Esophagus squamous epithelium (tissue), 5 donors: ENCODE data around the gene CRTAC1. TPM values are rescaled to one million over a fixed set of nuclear protein-coding genes. Genes with fewer than 3 reads are reported as not detected.

Source experiments
- DNase-seq: peaks from one replicate; lab custom pipeline; 2025; lab: John Stamatoyannopoulos, UW
- H3K27ac ChIP-seq, 4 donors: fragments of 200-600 bp; sonication (generic); one replicate each; pipeline ENCODE4 v1.5.1; 2016 to 2019; ENCODE audit warnings: mild to moderate bottlenecking in 1 of 4
- H3K27me3 ChIP-seq, 4 donors: fragments of 200-600 bp; sonication (generic); 1 replicate in 3 of 4; 2 replicates in 1 of 4; pipeline versions ENCODE4 v1.5.1 to v1.6.0; 2017 to 2021; ENCODE audit warnings: antibody characterized with exemption in 1 of 4
- H3K36me3 ChIP-seq, 3 donors: fragments of 200-600 bp; sonication (generic); one replicate each; pipeline ENCODE4 v1.5.1; 2016 to 2019
- H3K4me1 ChIP-seq, 3 donors: fragments of 200-600 bp; sonication (generic); one replicate each; pipeline ENCODE4 v1.5.1; 2017 to 2019
- H3K4me3 ChIP-seq, 4 donors: fragments of 200-600 bp; sonication (generic); 1 replicate in 3 of 4; 2 replicates in 1 of 4; pipeline ENCODE4 v1.5.1; 2016 to 2019; ENCODE audit warnings: mild to moderate bottlenecking in 2 of 4, moderate library complexity in 1 of 4
- H3K9me3 ChIP-seq, 3 donors: fragments of 200-600 bp; sonication (generic); one replicate each; pipeline ENCODE4 v1.5.1; 2016 to 2019
- CTCF ChIP-seq, 6 experiments: fragments of 450-650 bp in 4 of 6; fragments of 200-600 bp in 2 of 6; sonication (generic) in 2 of 6; IDR thresholded peaks; one replicate each; pipeline ENCODE4 v1.5.1; 2016 to 2019; ENCODE audit warnings: antibody characterized with exemption in 6 of 6, mild to moderate bottlenecking in 4 of 6, moderate library complexity in 4 of 6
- POLR2A ChIP-seq, 4 donors: fragments of 450-650 bp; IDR thresholded peaks; one replicate each; pipeline ENCODE4 v1.6.1; 2017; ENCODE audit warnings: antibody characterized with exemption in 4 of 4, mild to moderate bottlenecking in 4 of 4, moderate library complexity in 3 of 4
- WGBS, 2 donors: methylation state at CpG; one replicate each; pipeline ENCODE4 v1.1.5; 2018; 5-methylcytosine and 5-hydroxymethylcytosine counted together
- intact Hi-C: fragments of 100-400 bp; cut with DNase I; formaldehyde crosslinking; loops from one replicate; pipeline ENCODE4 v1.15.0; 2022
- total RNA-seq, 4 donors: library from RNA; depleted of rRNA; stranded (reverse); fragments of >200 nt; gene quantifications; one replicate each; pipeline ENCODE4 v1.1.0, GENCODE V29; 2016
- donor health status: DM: yes; HTN: yes; CAD: no.

The CRTAC1 gene
- total RNA-seq, 4 donors from 2014 or later, result 0.22 to 10.7 (median 2.5) TPM

- Histone ChIP-seq H3K4me3 (no peak overlapping the region), H3K9me3 (no peaks in the 10 kb centered on the region), H3K27ac (peak overlapping the region in 2 of 4 donors; percentile 32 to 58), H3K36me3 (no peaks in the 10 kb centered on the region), H3K27me3 (peaks cover 0 to 23% (median 0%) of the 10 kb centered on the region in 4 donors), H3K4me1 (peaks cover 0 to 37% (median 22%) of the 10 kb centered on the region in 3 donors)
- no peak for DNase-seq
- no peak for TF ChIP-seq POLR2A (IDR thresholded peaks at IDR 0.05)
- TF ChIP-seq CTCF (IDR thresholded peaks at IDR 0.05), result no peak
- 32 to 38% methylated on average over 5 to 6 of the region's 6 CpGs for WGBS, 2 donors
- intact Hi-C loops, result no loop called here
Observed at GRCh38 chr10:97874332-97874731, 156.1 kb downstream of the CRTAC1 start.

GRCh38 chr10:97873569-97873968 is 156.9 kb downstream of the CRTAC1 start:
- intact Hi-C loops, result no loop called here
- DNase-seq, result no peak

GRCh38 chr10:97870990-97871389 is 159.4 kb downstream of the CRTAC1 start:
- intact Hi-C loops, result no loop called here
- no peak for DNase-seq
- Histone ChIP-seq H3K27me3 (peaks cover 0 to 23% (median 0%) of the 10 kb centered on the region in 4 donors), H3K27ac (no peak overlapping the region), H3K4me1 (peaks cover 0 to 50% (median 30%) of the 10 kb centered on the region in 3 donors), H3K36me3 (no peaks in the 10 kb centered on the region), H3K9me3 (no peaks in the 10 kb centered on the region), H3K4me3 (no peak overlapping the region)
- TF ChIP-seq POLR2A (IDR thresholded peaks at IDR 0.05) (no peak), CTCF (IDR thresholded peaks at IDR 0.05) (no peak)
- 76 to 87% methylated on average over 5 to 8 of the region's 8 CpGs for WGBS, 2 donors

More at GRCh38 chr10:97873569-97873968, 156.9 kb downstream of the CRTAC1 start:
- H3K4me3 ChIP-seq, result no peak overlapping the region
- H3K4me1 ChIP-seq, result peaks cover 0 to 45% (median 30%) of the 10 kb centered on the region in 3 donors
- peaks cover 0 to 23% (median 0%) of the 10 kb centered on the region in 4 donors for H3K27me3 ChIP-seq
- H3K36me3 ChIP-seq, result no peaks in the 10 kb centered on the region
- peak overlapping the region in 3 of 4 donors; percentile 5 to 58 (median 24) for H3K27ac ChIP-seq
- WGBS, 2 donors, result 7 to 29% methylated on average over 3 to 5 of the region's 6 CpGs
- no peaks in the 10 kb centered on the region for H3K9me3 ChIP-seq
- TF ChIP-seq POLR2A (IDR thresholded peaks at IDR 0.05) (no peak), CTCF (IDR thresholded peaks at IDR 0.05) (no peak)

GRCh38 chr10:97869091-97870042 is 161.1 kb downstream of the CRTAC1 start:
- H3K4me1 ChIP-seq, result peaks cover 0 to 37% (median 25%) of the 10 kb centered on the region in 3 donors
- no peaks in the 10 kb centered on the region for H3K9me3 ChIP-seq
- 4 to 7% methylated on average over 7 to 13 of the region's 19 CpGs for WGBS, 2 donors
- H3K36me3 ChIP-seq, result no peaks in the 10 kb centered on the region
- DNase-seq, result peak; percentile 26
- peak overlapping the region in 2 of 4 donors; percentile 33 to 65 for H3K27ac ChIP-seq
- H3K27me3 ChIP-seq, result peaks cover 0 to 26% (median 0%) of the 10 kb centered on the region in 4 donors
- intact Hi-C loops, result loop anchor here (2.0 kb wide), 1 partner anchor 77 kb away; no protein-coding TSS in a partner anchor
- H3K4me3 ChIP-seq, result peak overlapping the region in 1 of 4 donors; percentile 28
- TF ChIP-seq CTCF (IDR thresholded peaks at IDR 0.05) (peak; percentile 54 to 97 (median 92)), POLR2A (IDR thresholded peaks at IDR 0.05) (no peak)
